Thyroid gland (tissue), 4 donors: Measurements from ENCODE around the gene HLA-F. TPM values are rescaled to one million over a fixed set of nuclear protein-coding genes. Genes with fewer than 3 reads are reported as not detected.

Experiments
- DNase-seq, 2 donors: peaks; one replicate each; pipeline ENCODE4 v3.0.0-alpha.2; 2019
- H3K27ac ChIP-seq, 3 donors: fragments of 200-600 bp; sonication (generic); 1 replicate in 2 of 3; 2 replicates in 1 of 3; pipeline ENCODE4 v1.5.1; 2016 to 2019; ENCODE audit warnings: mild to moderate bottlenecking in 1 of 3, moderate library complexity in 1 of 3
- H3K27me3 ChIP-seq: fragments of 200-600 bp; sonication (generic); one replicate; pipeline ENCODE4 v1.5.1; 2019
- H3K36me3 ChIP-seq, 2 donors: fragments of 200-600 bp; sonication (generic); one replicate each; pipeline ENCODE4 v1.5.1; 2016 to 2019
- H3K4me1 ChIP-seq, 2 donors: fragments of 200-600 bp; sonication (generic); one replicate each; pipeline ENCODE4 v1.5.1; 2017 to 2019
- H3K4me3 ChIP-seq, 3 donors: fragments of 200-600 bp; sonication (generic); replicated peaks in 1 of 3; 1 replicate in 2 of 3; 2 replicates in 1 of 3; pipeline ENCODE4 v1.5.1; 2016; ENCODE audit warnings: mild to moderate bottlenecking in 1 of 3
- H3K9me3 ChIP-seq: fragments of 200-600 bp; sonication (generic); one replicate; pipeline ENCODE4 v1.5.1; 2017
- CTCF ChIP-seq, 6 experiments: fragments of 200-600 bp in 3 of 6; fragments of 450-650 bp in 3 of 6; sonication (generic) in 3 of 6; IDR thresholded peaks; one replicate each; pipeline ENCODE4 v1.5.1; 2016 to 2019; ENCODE audit warnings: antibody characterized with exemption in 6 of 6, mild to moderate bottlenecking in 2 of 6, inconsistent platforms in 1 of 6, moderate library complexity in 1 of 6
- POLR2A ChIP-seq, 2 donors: fragments of 450-650 bp; IDR thresholded peaks; one replicate each; pipeline ENCODE4 v1.6.1; 2017; ENCODE audit warnings: antibody characterized with exemption in 2 of 2, mild to moderate bottlenecking in 2 of 2, moderate library complexity in 1 of 2
- WGBS, 2 donors: methylation state at CpG; one replicate each; pipeline ENCODE4 v1.1.5; 2017; 5-methylcytosine and 5-hydroxymethylcytosine counted together
- intact Hi-C: fragments of 100-400 bp; cut with DNase I; formaldehyde crosslinking; loops from one replicate; pipeline ENCODE4 v1.15.1; 2023
- total RNA-seq, 4 donors: library from RNA; depleted of rRNA; stranded (reverse); fragments of >200 nt; gene quantifications; one replicate each; pipeline ENCODE4 v1.2.3, GENCODE V29; 2016

The HLA-F gene
- total RNA-seq, 4 donors from 2014 or later = 33.9 to 81.3 (median 44.6) TPM

DNA sequence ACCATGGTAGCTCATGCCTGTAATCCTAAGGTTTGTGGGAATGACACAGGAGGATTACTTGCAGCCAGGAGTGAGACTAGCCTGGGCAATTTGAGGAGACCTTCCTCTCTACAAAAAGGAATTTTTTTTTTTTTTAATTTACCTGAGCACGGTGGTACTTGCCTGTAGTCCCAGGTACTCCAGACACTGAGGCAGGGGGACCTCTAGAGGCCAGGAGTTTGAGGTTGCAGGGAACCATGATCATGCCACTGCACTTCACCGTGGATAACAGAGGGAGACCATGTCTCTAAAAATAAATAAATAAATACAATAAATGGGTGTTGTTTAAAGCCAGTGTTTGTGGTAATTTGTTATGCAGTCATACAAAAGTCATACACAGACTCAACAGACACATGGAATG, 2.4 kb upstream of the HLA-F start:
- H3K27me3 ChIP-seq = no peaks in the 10 kb centered on the region
- 10 to 23% methylated on average over 2 of the region's 2 CpGs for WGBS, 2 donors
- TF ChIP-seq POLR2A (IDR thresholded peaks at IDR 0.05) (no peak), CTCF (IDR thresholded peaks at IDR 0.05) (no peak)

DNA sequence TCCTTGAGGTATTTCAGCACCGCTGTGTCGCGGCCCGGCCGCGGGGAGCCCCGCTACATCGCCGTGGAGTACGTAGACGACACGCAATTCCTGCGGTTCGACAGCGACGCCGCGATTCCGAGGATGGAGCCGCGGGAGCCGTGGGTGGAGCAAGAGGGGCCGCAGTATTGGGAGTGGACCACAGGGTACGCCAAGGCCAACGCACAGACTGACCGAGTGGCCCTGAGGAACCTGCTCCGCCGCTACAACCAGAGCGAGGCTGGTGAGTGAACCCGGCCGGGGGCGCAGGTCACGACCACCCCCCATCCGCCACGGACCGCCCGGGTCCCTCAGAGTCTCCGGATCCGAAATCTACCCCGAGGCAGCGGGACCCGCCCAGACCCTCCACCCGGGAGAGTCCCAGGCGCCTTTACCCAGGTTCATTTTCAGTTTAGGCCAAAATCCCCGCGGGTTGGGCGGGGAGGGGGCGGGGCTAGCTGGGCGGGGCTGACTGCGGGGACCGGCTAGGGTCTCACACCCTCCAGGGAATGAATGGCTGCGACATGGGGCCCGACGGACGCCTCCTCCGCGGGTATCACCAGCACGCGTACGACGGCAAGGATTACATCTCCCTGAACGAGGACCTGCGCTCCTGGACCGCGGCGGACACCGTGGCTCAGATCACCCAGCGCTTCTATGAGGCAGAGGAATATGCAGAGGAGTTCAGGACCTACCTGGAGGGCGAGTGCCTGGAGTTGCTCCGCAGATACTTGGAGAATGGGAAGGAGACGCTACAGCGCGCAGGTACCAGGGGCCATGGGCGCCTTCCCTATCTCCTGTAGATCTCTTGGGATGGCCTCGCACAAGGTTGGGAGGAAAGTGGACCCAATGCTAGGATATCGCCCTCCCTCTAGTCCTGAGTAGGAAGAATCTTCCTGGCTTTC, 693 bp downstream of the HLA-F start:
- DNase-seq = peak; percentile 43 to 46
- Histone ChIP-seq H3K4me3 (peak overlapping the region; percentile 37 to 93 (median 80)), H3K27me3 (no peaks in the 10 kb centered on the region), H3K36me3 (no peaks in the 10 kb centered on the region), H3K27ac (peak overlapping the region; percentile 54 to 92 (median 92)), H3K4me1 (peaks cover 0 to 4% of the 10 kb centered on the region in 2 donors), H3K9me3 (no peaks in the 10 kb centered on the region)
- TF ChIP-seq POLR2A (IDR thresholded peaks at IDR 0.05) (no peak), CTCF (IDR thresholded peaks at IDR 0.05) (no peak)
- 7 to 14% methylated on average over 27 to 41 of the region's 76 CpGs for WGBS, 2 donors
- intact Hi-C loops = no loop called here

More for the DNA sequence above, 2.4 kb upstream of the HLA-F start:
- H3K36me3 ChIP-seq = no peaks in the 10 kb centered on the region
- H3K4me1 ChIP-seq = peaks cover 0 to 4% of the 10 kb centered on the region in 2 donors
- H3K27ac ChIP-seq = no peak overlapping the region
- intact Hi-C loops = no loop called here
- no peaks in the 10 kb centered on the region for H3K9me3 ChIP-seq
- DNase-seq = no peak
- no peak overlapping the region for H3K4me3 ChIP-seq

- Histone ChIP-seq H3K9me3 (no peaks in the 10 kb centered on the region), H3K27me3 (no peaks in the 10 kb centered on the region), H3K36me3 (no peaks in the 10 kb centered on the region), H3K4me3 (peak overlapping the region in 1 of 3 donors; percentile 80), H3K4me1 (peaks cover 0 to 4% of the 10 kb centered on the region in 2 donors), H3K27ac (no peak overlapping the region)
- no peak for DNase-seq
- WGBS, 2 donors = 87 to 90% methylated on average over 10 to 11 of the region's 11 CpGs
- no peak for TF ChIP-seq POLR2A (IDR thresholded peaks at IDR 0.05)
- TF ChIP-seq CTCF (IDR thresholded peaks at IDR 0.05) = no peak
- intact Hi-C loops = no loop called here
Observed at GRCh38 chr6:29724937-29725869, 2.0 kb downstream of the HLA-F start.

GRCh38 chr6:29726001-29726400, 2.8 kb downstream of the HLA-F start:
- Histone ChIP-seq H3K4me3 (no peak overlapping the region), H3K27ac (no peak overlapping the region), H3K27me3 (no peaks in the 10 kb centered on the region), H3K36me3 (no peaks in the 10 kb centered on the region), H3K4me1 (peaks cover 0 to 4% of the 10 kb centered on the region in 2 donors), H3K9me3 (no peaks in the 10 kb centered on the region)
- TF ChIP-seq CTCF (IDR thresholded peaks at IDR 0.05) (no peak), POLR2A (IDR thresholded peaks at IDR 0.05) (no peak)
- WGBS, 2 donors = 80 to 90% methylated on average over 1 of the region's 1 CpG
- intact Hi-C loops = no loop called here
- no peak for DNase-seq
